Muscle layer of duodenum (tissue), 2 donors: ENCODE data around the gene LOXL3.

Source experiments
- H3K27ac ChIP-seq: one replicate; pipeline ENCODE4 v1.7.0; 2013; ENCODE audit warnings: mild to moderate bottlenecking, low read length
- H3K27me3 ChIP-seq: one replicate; pipeline ENCODE4 v1.7.0; 2013; ENCODE audit warnings: low read depth, mild to moderate bottlenecking, control low read depth, low read length
- H3K36me3 ChIP-seq, 2 donors: one replicate each; pipeline ENCODE4 v1.7.0; 2013; ENCODE audit warnings: low read length in 2 of 2, control low read depth in 1 of 2, mild to moderate bottlenecking in 1 of 2; ENCODE audit not compliant: insufficient read depth in 2 of 2, control insufficient read depth in 1 of 2
- H3K4me1 ChIP-seq, 2 donors: one replicate each; pipeline ENCODE4 v1.7.0; 2013; ENCODE audit warnings: low read length in 2 of 2, mild to moderate bottlenecking in 2 of 2, control low read depth in 1 of 2, moderate library complexity in 1 of 2; ENCODE audit not compliant: insufficient read depth in 2 of 2, control insufficient read depth in 1 of 2
- H3K4me3 ChIP-seq, 2 donors: one replicate each; pipeline ENCODE4 v1.7.0; 2013; ENCODE audit warnings: low read length in 2 of 2, low read depth in 1 of 2, mild to moderate bottlenecking in 1 of 2
- H3K9me3 ChIP-seq, 2 donors: one replicate each; pipeline ENCODE4 v1.7.0; 2013; ENCODE audit warnings: low read length in 2 of 2, control low read depth in 1 of 2, mild to moderate bottlenecking in 1 of 2; ENCODE audit not compliant: control insufficient read depth in 1 of 2
- donor health status: healthy.

The LOXL3 gene

DNA sequence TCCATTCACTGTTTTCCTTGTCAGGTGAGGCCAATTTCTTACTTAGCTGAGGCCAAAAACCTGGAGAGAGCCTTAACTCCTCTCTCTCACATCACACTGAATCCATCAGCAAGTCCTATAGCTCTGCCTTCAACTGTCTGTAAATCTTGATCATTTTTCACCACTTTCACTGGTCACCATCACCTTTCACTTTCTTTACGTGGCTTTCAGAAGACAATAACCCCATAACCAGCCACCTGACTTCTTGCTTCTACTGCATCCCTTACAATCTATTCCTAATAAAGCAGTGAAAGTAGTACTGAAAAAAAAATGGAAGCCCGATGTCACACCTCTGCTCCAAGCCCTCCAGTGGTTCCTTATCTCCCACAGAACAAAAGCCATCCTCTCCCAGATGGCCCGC lies 7.7 kb downstream of the LOXL3 start:
- H3K9me3 ChIP-seq: no peaks in the 10 kb centered on the region
- no peak overlapping the region for H3K27ac ChIP-seq
- H3K4me3 ChIP-seq: no peak overlapping the region
- H3K4me1 ChIP-seq: peaks cover 0 to 12% of the 10 kb centered on the region in 2 donors
- H3K27me3 ChIP-seq: no peaks in the 10 kb centered on the region
- H3K36me3 ChIP-seq: no peaks in the 10 kb centered on the region

DNA sequence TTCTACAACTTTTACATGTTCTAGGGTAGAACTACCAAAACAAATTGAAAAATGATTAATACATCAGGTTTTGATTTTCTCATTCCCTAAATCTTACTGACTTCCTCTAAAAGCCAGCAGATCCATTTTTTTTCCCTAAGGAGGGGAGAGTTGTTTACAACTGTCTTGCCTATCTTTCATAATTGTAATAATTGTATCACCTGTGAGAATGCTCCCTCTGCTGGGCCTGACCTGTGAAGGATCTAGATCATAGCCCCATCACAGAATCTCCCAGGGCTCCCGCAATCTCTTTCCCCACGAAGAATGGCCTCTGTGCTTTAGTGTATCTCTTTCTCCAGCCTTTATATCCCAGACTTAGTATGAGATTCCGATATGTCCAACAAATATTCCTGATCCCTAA lies 9.1 kb downstream of the LOXL3 start:
- no peaks in the 10 kb centered on the region for H3K36me3 ChIP-seq

DNA sequence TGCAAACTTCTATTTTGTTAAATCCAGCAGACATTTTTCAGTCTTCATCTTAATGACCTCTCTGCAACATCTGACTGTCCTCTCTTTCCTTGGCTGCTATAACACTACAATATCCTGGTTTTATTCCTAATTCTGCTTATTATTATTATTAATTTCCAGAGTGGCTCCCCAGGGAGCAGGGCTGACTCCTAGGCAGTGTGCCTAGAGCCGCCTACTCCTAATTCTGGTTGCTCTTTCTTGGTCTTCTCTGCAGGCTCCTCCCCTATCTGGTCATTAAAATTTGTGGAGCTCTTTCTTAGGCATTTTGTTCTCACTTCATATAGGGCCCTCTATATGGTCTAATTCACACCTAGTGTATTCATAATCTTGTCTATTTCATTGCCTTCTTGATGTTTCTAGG lies 10.8 kb downstream of the LOXL3 start:
- H3K27ac ChIP-seq: no peak overlapping the region
- no peaks in the 10 kb centered on the region for H3K36me3 ChIP-seq
- no peaks in the 10 kb centered on the region for H3K9me3 ChIP-seq
- H3K4me3 ChIP-seq: no peak overlapping the region
- H3K27me3 ChIP-seq: no peaks in the 10 kb centered on the region
- H3K4me1 ChIP-seq: no peaks in the 10 kb centered on the region

More for the DNA sequence above, 9.1 kb downstream of the LOXL3 start:
- no peak overlapping the region for H3K4me3 ChIP-seq
- H3K4me1 ChIP-seq: peaks cover 0 to 6% of the 10 kb centered on the region in 2 donors
- no peaks in the 10 kb centered on the region for H3K9me3 ChIP-seq
- H3K27ac ChIP-seq: no peak overlapping the region
- no peaks in the 10 kb centered on the region for H3K27me3 ChIP-seq

DNA sequence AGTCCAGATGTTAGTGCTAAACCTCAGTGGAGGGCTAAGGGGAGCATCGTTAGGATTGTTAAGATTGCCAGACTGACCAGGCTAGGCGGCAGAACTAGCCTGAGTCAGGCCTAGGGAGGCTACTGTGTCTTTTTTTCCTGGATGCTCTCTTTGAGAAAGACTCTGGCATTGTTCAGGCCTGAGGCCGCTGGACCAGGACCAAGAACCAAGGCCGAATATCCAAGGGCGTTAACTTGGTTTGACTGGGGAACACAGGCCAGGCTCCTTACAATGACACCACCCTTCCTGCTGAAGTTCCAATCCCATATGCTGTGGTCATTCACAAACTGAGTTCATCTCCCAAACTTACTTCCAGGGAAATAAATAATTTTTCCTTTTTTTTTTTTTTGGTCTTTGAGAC lies 13.5 kb downstream of the LOXL3 start:
- H3K9me3 ChIP-seq: no peaks in the 10 kb centered on the region
- H3K27me3 ChIP-seq: no peaks in the 10 kb centered on the region
- H3K27ac ChIP-seq: no peak overlapping the region

DNA sequence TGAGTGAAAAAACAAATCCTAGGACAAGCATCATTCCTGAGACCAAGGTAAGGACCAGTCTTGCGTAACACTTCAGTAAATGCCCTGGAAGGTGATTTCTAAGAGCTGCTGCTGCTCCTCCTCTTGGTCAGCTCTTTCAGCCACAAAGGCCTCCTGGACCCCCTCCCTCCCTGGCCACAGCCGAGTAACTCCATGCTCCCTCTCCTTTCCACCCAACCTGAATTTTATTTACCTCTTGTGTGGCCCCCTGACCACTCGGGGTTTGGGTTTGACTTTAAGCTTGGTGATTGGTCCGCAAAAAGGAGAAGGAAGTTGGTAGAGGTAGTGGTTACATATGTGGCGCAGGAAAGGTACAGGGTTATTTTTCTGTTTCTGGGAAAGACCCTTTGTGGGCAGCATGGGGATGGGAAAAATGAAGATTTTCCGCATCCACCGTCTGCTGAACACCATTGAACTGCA lies 14.8 kb downstream of the LOXL3 start:
- Histone ChIP-seq H3K9me3 (no peaks in the 10 kb centered on the region), H3K36me3 (no peaks in the 10 kb centered on the region), H3K4me3 (no peak overlapping the region), H3K27me3 (no peaks in the 10 kb centered on the region), H3K27ac (no peak overlapping the region), H3K4me1 (no peaks in the 10 kb centered on the region)

More for the DNA sequence above, 13.5 kb downstream of the LOXL3 start:
- Histone ChIP-seq H3K36me3 (no peaks in the 10 kb centered on the region), H3K4me3 (no peak overlapping the region), H3K4me1 (no peaks in the 10 kb centered on the region)

DNA sequence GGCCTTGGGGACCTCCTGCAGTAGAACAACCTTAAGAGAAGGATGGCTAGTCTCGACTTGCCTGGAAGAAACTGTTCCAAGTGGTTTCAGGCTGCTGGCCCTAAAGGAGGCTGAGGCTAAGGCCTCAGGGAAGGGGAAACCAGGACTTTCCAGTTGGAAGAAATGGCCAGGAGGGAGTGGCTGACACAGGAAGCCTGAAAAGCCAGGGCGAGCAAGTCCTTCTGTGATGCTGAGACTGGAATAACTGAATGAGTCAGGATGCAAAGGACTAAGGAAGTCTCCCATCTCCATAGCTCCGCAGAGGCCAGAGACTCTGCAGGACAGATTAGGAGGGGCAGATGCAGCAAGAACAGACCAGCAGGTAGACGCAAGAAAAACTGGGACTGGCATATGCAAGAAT lies 16.6 kb downstream of the LOXL3 start:
- H3K27me3 ChIP-seq: no peaks in the 10 kb centered on the region
- H3K36me3 ChIP-seq: peaks cover 5 to 12% of the 10 kb centered on the region in 2 donors
- no peak overlapping the region for H3K4me3 ChIP-seq
- H3K27ac ChIP-seq: no peak overlapping the region
- H3K9me3 ChIP-seq: no peaks in the 10 kb centered on the region
- H3K4me1 ChIP-seq: no peaks in the 10 kb centered on the region

DNA sequence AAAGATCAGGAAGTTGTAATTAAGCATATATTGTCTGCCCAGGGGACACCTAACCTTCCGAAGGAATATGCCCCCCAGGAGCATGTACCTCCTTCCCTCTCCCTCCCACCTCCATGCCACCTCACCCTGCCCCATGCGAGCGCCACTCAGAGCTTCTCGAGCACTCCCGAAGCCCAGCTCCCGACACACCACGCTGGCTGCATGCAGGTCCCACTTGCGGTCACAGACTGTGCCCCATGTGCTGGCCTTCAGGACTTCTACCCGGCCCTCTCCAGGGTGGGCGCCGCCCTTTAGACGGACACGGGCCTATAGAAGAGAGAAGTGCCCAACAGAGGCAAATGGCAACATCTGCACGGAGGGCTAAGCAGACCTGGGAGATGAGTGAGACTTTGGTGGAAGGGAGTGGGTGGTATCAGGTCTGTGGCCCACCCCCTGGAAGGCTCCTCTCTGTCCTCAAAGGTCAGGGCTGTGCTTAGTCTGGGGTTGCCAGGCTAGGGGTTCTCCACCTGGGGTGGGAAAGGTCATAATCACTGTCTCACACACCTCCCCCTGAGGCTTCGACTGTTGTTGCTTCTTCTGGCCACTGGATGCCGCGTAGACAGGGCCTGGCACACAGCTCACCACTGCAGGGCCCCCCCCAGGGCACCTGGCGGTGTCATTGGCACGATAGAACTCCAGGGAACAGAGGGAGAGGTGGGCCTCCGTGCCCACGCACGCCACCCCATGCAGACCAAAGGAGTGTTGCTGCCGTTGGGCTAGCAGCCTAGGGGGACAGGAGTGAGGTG lies 17.4 kb downstream of the LOXL3 start:
- peaks cover 5 to 12% of the 10 kb centered on the region in 2 donors for H3K36me3 ChIP-seq
- peaks cover 3 to 4% of the 10 kb centered on the region in 2 donors for H3K4me1 ChIP-seq
- H3K27ac ChIP-seq: no peak overlapping the region
- no peak overlapping the region for H3K4me3 ChIP-seq
- H3K27me3 ChIP-seq: no peaks in the 10 kb centered on the region
- H3K9me3 ChIP-seq: no peaks in the 10 kb centered on the region

DNA sequence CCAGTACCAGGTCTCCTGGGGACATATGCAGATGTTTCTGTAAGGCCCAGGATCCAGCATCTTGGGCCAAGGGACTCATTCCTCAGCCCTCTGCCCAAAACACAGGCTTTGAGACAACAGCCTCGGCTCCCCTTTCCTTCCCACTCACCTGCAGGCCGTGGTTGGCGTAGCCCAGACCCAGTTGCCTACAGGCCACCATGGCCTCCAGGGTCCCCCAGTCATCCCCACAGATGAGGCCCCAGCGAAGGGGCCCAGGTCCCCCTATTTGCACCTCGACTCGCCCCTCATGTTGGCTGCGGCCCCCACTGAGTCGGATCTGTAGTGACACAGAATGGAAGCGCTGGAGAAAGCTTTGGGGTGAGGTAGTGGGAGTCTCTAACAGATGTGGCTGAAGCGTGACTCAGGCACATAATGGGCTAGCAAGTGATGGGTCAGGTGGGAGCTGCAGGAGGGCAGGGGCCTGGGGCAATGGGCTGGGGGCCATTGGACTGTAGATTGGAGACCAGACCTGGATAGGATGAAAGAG lies 18.2 kb downstream of the LOXL3 start:
- Histone ChIP-seq H3K4me3 (no peak overlapping the region), H3K36me3 (peaks cover 5 to 12% of the 10 kb centered on the region in 2 donors), H3K9me3 (no peaks in the 10 kb centered on the region), H3K27me3 (no peaks in the 10 kb centered on the region), H3K27ac (no peak overlapping the region), H3K4me1 (peaks cover 10 to 12% of the 10 kb centered on the region in 2 donors)

DNA sequence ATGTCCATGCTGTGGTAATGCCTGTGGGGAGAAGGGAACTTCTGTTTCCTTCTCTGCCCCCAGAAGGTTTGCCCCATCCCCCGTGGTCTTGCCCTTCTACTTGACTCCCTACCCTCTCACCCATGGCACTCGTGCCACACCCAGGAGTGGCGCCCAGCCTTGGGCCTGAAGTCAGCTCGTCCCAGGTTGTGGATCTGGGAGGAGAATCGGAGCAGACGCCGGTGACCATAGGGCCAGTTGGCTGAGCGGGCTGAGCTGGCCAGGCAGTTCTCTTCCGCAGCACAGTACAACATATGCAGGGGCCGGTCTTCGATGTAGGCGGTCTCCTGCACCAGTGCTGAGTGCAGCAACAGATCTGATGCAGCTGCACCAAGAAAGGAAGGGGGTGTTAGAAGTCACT lies 19.3 kb downstream of the LOXL3 start:
- no peaks in the 10 kb centered on the region for H3K9me3 ChIP-seq
- H3K27ac ChIP-seq: no peak overlapping the region
- H3K4me3 ChIP-seq: no peak overlapping the region
- peaks cover 5 to 12% of the 10 kb centered on the region in 2 donors for H3K36me3 ChIP-seq
- H3K27me3 ChIP-seq: no peaks in the 10 kb centered on the region
- H3K4me1 ChIP-seq: peaks cover 10 to 12% of the 10 kb centered on the region in 2 donors

DNA sequence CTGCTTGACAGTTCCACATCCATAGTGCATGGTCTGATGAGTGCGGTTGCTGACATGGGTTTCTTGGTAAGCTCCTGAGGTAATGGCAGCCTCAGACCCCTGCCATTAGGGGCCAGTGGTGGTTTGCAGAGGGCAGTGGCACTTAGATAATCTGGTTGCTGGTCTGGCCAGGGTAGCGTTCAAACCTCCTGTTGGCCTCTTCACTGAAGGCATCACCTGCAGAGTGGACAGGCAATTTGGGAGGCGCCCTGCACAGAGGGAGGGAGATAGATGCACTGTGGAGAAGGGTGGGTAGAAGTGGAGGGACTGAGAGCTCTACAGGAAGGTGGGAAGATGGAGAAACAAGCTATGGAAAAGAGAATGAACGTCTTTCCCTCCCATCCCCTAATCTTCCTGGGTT lies 20.3 kb downstream of the LOXL3 start:
- no peaks in the 10 kb centered on the region for H3K9me3 ChIP-seq
- peaks cover 5 to 12% of the 10 kb centered on the region in 2 donors for H3K36me3 ChIP-seq
- H3K4me1 ChIP-seq: peaks cover 14 to 17% of the 10 kb centered on the region in 2 donors
- no peak overlapping the region for H3K4me3 ChIP-seq
- H3K27ac ChIP-seq: no peak overlapping the region
- no peaks in the 10 kb centered on the region for H3K27me3 ChIP-seq

DNA sequence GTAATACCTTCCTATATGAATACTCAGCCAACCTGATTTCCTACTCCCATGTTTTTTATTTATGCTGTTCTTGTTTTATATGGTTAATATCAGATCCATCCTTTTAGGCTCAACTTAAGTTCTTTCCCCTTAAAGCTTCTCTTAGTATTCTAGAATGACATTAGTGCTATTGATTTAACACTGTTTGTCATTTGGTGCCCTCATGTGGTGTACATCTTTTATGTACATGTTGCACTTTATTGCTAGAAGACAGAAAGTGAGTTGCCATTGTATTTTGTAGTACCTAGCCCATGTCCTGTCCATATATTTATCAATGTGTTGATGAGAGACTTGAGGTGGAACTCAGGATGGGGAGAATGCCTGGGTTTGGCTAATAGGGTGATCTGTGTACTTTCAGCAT lies 21.5 kb downstream of the LOXL3 start:
- peaks cover 10 to 23% of the 10 kb centered on the region in 2 donors for H3K36me3 ChIP-seq
- peaks cover 16 to 25% of the 10 kb centered on the region in 2 donors for H3K4me1 ChIP-seq
- no peak overlapping the region for H3K4me3 ChIP-seq
- H3K27me3 ChIP-seq: no peaks in the 10 kb centered on the region
- no peak overlapping the region for H3K27ac ChIP-seq
- no peaks in the 10 kb centered on the region for H3K9me3 ChIP-seq
